Gastrocnemius medialis (tissue), 4 donors: ENCODE data around the gene REN.

ENCODE experiments used
- CTCF ChIP-seq, 5 experiments: fragments of 450-650 bp in 3 of 5; fragments of 200-600 bp in 2 of 5; sonication (generic) in 2 of 5; IDR thresholded peaks in 4 of 5; conservative IDR thresholded peaks in 1 of 5; 1 replicate in 4 of 5; 2 replicates in 1 of 5; pipeline ENCODE4 v1.5.1; 2016 to 2019; ENCODE audit warnings: antibody characterized with exemption in 5 of 5, mild to moderate bottlenecking in 3 of 5, moderate library complexity in 3 of 5
- POLR2A ChIP-seq, 2 donors: fragments of 450-650 bp; IDR thresholded peaks; one replicate each; pipeline ENCODE4 v1.6.1; 2017; ENCODE audit warnings: antibody characterized with exemption in 2 of 2, mild to moderate bottlenecking in 2 of 2, moderate library complexity in 2 of 2

- TF ChIP-seq CTCF (IDR thresholded peaks at IDR 0.05 in 4 of 5, conservative IDR thresholded peaks at IDR 0.05 in 1 of 5) (no peak), POLR2A (IDR thresholded peaks at IDR 0.05) (no peak)
Measured at GRCh38 chr1:204178487-204179281, 12.5 kb upstream of the REN start.
